HG02938 (cell line): ENCODE measurements around the gene PDCD1.

Experiments
- ATAC-seq: cut with Tn5 transposase; IDR thresholded peaks from one replicate; pipeline ENCODE4 v1.9.1; 2021; ENCODE audit warnings: mild to moderate bottlenecking, moderate library complexity; ENCODE audit not compliant: unreplicated experiment

The PDCD1 gene

GRCh38 chr2:241895712-241896641 is 37.3 kb upstream of the PDCD1 start:
- no peak for ATAC-seq

GRCh38 chr2:241895427-241895711 is 36.7 kb upstream of the PDCD1 start:
- ATAC-seq, result no peak

- ATAC-seq, result no peak
Observed at GRCh38 chr2:241894681-241895426, 36.2 kb upstream of the PDCD1 start.

GRCh38 chr2:241894056-241894641 is 35.5 kb upstream of the PDCD1 start:
- ATAC-seq, result no peak

GRCh38 chr2:241893265-241893664 is 34.6 kb upstream of the PDCD1 start:
- no peak for ATAC-seq

- ATAC-seq, result no peak
Observed at GRCh38 chr2:241892299-241893137, 33.8 kb upstream of the PDCD1 start.

GRCh38 chr2:241891988-241892298 is 33.2 kb upstream of the PDCD1 start:
- no peak for ATAC-seq

GRCh38 chr2:241891315-241891987 is 32.8 kb upstream of the PDCD1 start:
- no peak for ATAC-seq

- no peak for ATAC-seq
Observed at GRCh38 chr2:241890524-241891235, 32.0 kb upstream of the PDCD1 start.

GRCh38 chr2:241888641-241889040 is 29.9 kb upstream of the PDCD1 start:
- no peak for ATAC-seq

- ATAC-seq, result no peak
Observed at GRCh38 chr2:241887806-241888522, 29.3 kb upstream of the PDCD1 start.

GRCh38 chr2:241886840-241887447 is 28.2 kb upstream of the PDCD1 start:
- no peak for ATAC-seq

- ATAC-seq, result no peak
Observed at GRCh38 chr2:241885946-241886643, 27.4 kb upstream of the PDCD1 start.

GRCh38 chr2:241885291-241885945 is 26.7 kb upstream of the PDCD1 start:
- no peak for ATAC-seq

GRCh38 chr2:241884951-241885290 is 26.2 kb upstream of the PDCD1 start:
- no peak for ATAC-seq

- peak; percentile 68 for ATAC-seq
Observed at GRCh38 chr2:241882091-241882625, 23.5 kb upstream of the PDCD1 start.

GRCh38 chr2:241880311-241881073 is 21.8 kb upstream of the PDCD1 start:
- ATAC-seq, result no peak
